ENCODE results near the gene ARHGAP20. TPM values are rescaled to one million over a fixed set of nuclear protein-coding genes. Genes with fewer than 3 reads are reported as not detected.

The ARHGAP20 gene
- total RNA-seq, 2 experiments from 2014 or later: 0.05 TPM; not detected in 1

DNA sequence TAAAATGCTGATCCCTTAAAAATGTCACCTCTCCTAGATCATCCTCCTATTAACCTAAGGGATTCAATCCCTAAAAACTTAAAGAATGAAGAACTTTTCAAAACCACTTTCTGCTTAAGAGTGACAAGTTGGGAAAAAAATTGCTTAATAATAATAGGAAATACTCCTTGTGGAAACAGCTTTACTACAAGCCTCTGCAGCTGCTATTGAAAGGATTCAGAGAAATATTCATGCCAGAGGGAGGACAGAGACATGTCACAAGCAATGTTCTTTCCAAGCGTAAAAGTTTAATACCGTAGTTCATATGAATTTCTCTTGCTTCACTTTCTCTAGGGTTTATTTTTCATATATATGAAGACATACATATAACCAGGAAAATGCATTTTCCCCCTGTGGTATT lies 98.2 kb downstream of the ARHGAP20 start:
- no peaks in the 10 kb centered on the region for H3K27me3 Mint-ChIP-seq
- H3K4me1 Mint-ChIP-seq: no peaks in the 10 kb centered on the region
- no peak for DNase-seq
- ChIA-PET CTCF (no interaction called here), POLR2A (no interaction called here)
- no peak overlapping the region for H3K27ac Mint-ChIP-seq
- H3K36me3 Mint-ChIP-seq (ENCODE audit: low read depth): no peaks in the 10 kb centered on the region
- no peaks in the 10 kb centered on the region for H3K9me3 Mint-ChIP-seq
- H3K4me3 Mint-ChIP-seq: no peak overlapping the region

- no peaks in the 10 kb centered on the region for H3K27me3 Mint-ChIP-seq
- ChIA-PET POLR2A (no interaction called here), CTCF (no interaction called here)
- no peak overlapping the region for H3K4me3 Mint-ChIP-seq
- H3K4me1 Mint-ChIP-seq: no peaks in the 10 kb centered on the region
- H3K9me3 Mint-ChIP-seq: no peaks in the 10 kb centered on the region
- no peaks in the 10 kb centered on the region for H3K36me3 Mint-ChIP-seq (ENCODE audit: low read depth)
- no peak overlapping the region for H3K27ac Mint-ChIP-seq
- DNase-seq: no peak
Measured at GRCh38 chr11:110613197-110613918, 98.9 kb downstream of the ARHGAP20 start.

DNA sequence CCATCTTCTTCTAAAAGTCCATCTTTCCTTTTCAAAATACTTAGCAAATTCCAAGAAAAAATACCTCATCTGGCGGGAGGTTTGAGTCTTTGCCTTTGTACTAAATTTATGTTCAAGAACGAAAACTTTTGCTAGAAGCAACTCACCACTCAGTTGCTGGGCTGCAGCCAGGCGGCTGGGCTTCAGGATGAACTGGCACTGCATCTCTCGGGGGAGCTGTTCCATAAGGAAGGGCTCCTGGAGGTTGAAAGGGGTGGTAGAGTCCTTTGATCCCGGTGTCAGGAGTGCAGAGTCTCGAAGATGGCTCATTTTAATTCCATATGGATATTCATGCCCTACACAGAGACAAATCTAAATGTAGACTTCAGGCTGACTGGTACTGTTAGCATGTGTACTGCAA lies 105.8 kb downstream of the ARHGAP20 start:
- DNase-seq: no peak
- Mint-ChIP-seq H3K4me1 (no peaks in the 10 kb centered on the region), H3K27me3 (peaks cover 18% of the 10 kb centered on the region), H3K4me3 (no peak overlapping the region), H3K36me3 (ENCODE audit: low read depth) (no peaks in the 10 kb centered on the region), H3K9me3 (no peaks in the 10 kb centered on the region), H3K27ac (no peak overlapping the region)
- CTCF ChIA-PET: no interaction called here
- POLR2A ChIA-PET: no interaction called here

- no peak for DNase-seq
- H3K4me3 Mint-ChIP-seq: no peak overlapping the region
- peaks cover 18% of the 10 kb centered on the region for H3K27me3 Mint-ChIP-seq
- ChIA-PET POLR2A (no interaction called here), CTCF (no interaction called here)
- H3K27ac Mint-ChIP-seq: no peak overlapping the region
- no peaks in the 10 kb centered on the region for H3K9me3 Mint-ChIP-seq
- H3K4me1 Mint-ChIP-seq: no peaks in the 10 kb centered on the region
- no peaks in the 10 kb centered on the region for H3K36me3 Mint-ChIP-seq (ENCODE audit: low read depth)
Measured at GRCh38 chr11:110601936-110602335, 110.3 kb downstream of the ARHGAP20 start.

GRCh38 chr11:110600322-110600721 lies 111.9 kb downstream of the ARHGAP20 start:
- Mint-ChIP-seq H3K36me3 (ENCODE audit: low read depth) (no peaks in the 10 kb centered on the region), H3K27ac (no peak overlapping the region), H3K4me1 (no peaks in the 10 kb centered on the region), H3K9me3 (no peaks in the 10 kb centered on the region), H3K27me3 (peaks cover 9% of the 10 kb centered on the region), H3K4me3 (no peak overlapping the region)
- CTCF ChIA-PET: no interaction called here
- DNase-seq: no peak
- POLR2A ChIA-PET: no interaction called here

- CTCF ChIA-PET: no interaction called here
- no peak for DNase-seq
- no peak overlapping the region for H3K27ac Mint-ChIP-seq
- no peak overlapping the region for H3K4me3 Mint-ChIP-seq
- H3K9me3 Mint-ChIP-seq: no peaks in the 10 kb centered on the region
- POLR2A ChIA-PET: no interaction called here
- H3K4me1 Mint-ChIP-seq: no peaks in the 10 kb centered on the region
- no peaks in the 10 kb centered on the region for H3K36me3 Mint-ChIP-seq (ENCODE audit: low read depth)
- peaks cover 3% of the 10 kb centered on the region for H3K27me3 Mint-ChIP-seq
Measured at GRCh38 chr11:110599207-110599606, 113.0 kb downstream of the ARHGAP20 start.

DNA sequence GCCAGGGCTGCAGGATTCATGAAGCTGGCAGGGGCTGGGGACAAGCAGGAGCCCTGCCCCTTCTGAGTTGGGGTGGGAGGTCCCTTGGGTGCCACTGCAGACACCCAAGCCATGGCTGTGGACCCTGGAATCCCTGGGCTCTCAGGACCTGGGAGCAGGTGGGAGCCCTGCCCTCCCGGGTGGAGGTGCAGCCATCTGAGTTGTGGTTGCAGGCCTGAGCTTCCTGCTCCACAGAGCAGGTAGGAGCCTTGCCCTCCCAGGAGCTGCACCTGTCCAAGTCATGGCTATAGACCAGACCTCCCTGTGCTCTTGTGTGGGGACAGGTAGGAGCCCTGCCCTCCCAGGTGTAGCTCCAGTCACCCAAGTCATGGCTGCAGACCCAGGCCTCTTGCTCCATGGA lies 113.5 kb downstream of the ARHGAP20 start:
- POLR2A ChIA-PET: no interaction called here
- Mint-ChIP-seq H3K36me3 (ENCODE audit: low read depth) (no peaks in the 10 kb centered on the region), H3K27me3 (no peaks in the 10 kb centered on the region), H3K4me3 (no peak overlapping the region), H3K4me1 (no peaks in the 10 kb centered on the region), H3K27ac (no peak overlapping the region), H3K9me3 (no peaks in the 10 kb centered on the region)
- no peak for DNase-seq
- CTCF ChIA-PET: no interaction called here

DNA sequence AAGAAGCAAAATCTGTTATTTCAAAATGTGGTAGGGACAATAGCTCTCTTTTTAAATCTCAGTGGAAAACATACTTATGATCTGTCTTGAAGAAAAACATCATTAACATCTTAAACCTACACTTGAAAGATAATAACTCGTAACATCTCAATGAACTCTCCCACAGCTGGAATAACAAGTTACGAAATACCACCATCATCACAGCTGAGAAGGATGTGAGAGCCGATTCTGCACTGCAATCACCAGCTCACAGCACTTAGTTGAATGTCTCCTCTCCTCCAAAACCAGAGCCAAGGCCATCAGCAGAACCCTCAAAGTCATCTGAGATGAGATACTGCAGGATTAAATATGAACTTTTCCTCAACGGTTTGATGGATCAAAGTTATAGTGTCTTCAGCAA lies 124.3 kb downstream of the ARHGAP20 start:
- no peaks in the 10 kb centered on the region for H3K4me1 Mint-ChIP-seq
- DNase-seq: no peak
- ChIA-PET CTCF (no interaction called here), POLR2A (no interaction called here)
- no peaks in the 10 kb centered on the region for H3K9me3 Mint-ChIP-seq
- H3K27ac Mint-ChIP-seq: no peak overlapping the region
- no peak overlapping the region for H3K4me3 Mint-ChIP-seq
- H3K27me3 Mint-ChIP-seq: peaks cover 2% of the 10 kb centered on the region
- H3K36me3 Mint-ChIP-seq (ENCODE audit: low read depth): no peaks in the 10 kb centered on the region

GRCh38 chr11:110587129-110587528 lies 125.1 kb downstream of the ARHGAP20 start:
- ChIA-PET POLR2A (no interaction called here), CTCF (no interaction called here)
- Mint-ChIP-seq H3K27me3 (peaks cover 2% of the 10 kb centered on the region), H3K9me3 (no peaks in the 10 kb centered on the region), H3K4me3 (no peak overlapping the region), H3K27ac (no peak overlapping the region), H3K4me1 (no peaks in the 10 kb centered on the region), H3K36me3 (ENCODE audit: low read depth) (no peaks in the 10 kb centered on the region)
- no peak for DNase-seq

- Mint-ChIP-seq H3K36me3 (ENCODE audit: low read depth) (no peaks in the 10 kb centered on the region), H3K9me3 (no peaks in the 10 kb centered on the region)
Measured at GRCh38 chr11:110584150-110584549, 128.1 kb downstream of the ARHGAP20 start.

DNA sequence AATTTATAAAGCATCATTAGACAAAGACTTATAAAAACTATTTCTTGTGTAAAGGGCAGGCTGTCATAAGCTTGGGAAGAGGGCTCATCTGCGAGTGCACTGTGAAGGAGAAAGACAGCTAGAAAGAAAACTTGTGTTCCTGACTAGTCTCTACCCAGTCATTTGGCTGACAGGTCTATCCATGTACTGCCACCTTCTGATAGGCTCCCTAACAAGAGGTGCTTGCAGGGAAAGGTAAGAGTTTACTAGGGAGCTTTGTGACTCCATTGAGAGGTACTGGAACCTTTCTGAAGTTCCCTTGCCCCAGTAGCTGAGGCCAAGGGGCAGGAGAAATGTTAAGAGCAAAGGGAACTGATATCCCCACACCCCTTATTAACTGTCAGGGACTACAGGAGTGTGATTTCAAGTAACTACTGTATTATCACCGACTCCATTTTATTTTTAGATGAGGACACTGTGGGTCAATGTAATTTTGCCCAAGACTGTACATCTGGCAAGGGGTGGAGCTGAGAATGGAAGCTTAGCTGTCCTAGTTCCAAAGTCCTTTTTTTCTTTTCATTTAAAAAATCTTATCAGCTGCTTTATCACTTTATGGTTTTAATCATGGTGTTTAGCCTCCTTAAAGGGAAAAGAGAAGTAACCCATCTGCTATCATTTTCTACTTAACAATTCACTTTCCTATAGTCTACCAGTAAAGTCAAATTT lies 129.4 kb downstream of the ARHGAP20 start:
- ChIA-PET CTCF (no interaction called here), POLR2A (no interaction called here)
- Mint-ChIP-seq H3K27ac (no peak overlapping the region), H3K9me3 (no peaks in the 10 kb centered on the region), H3K27me3 (peaks cover 2% of the 10 kb centered on the region), H3K36me3 (ENCODE audit: low read depth) (no peaks in the 10 kb centered on the region), H3K4me3 (no peak overlapping the region), H3K4me1 (no peaks in the 10 kb centered on the region)
- DNase-seq: no peak

More at GRCh38 chr11:110584150-110584549, 128.1 kb downstream of the ARHGAP20 start:
- Mint-ChIP-seq H3K4me3 (no peak overlapping the region), H3K4me1 (no peaks in the 10 kb centered on the region), H3K27me3 (peaks cover 2% of the 10 kb centered on the region), H3K27ac (no peak overlapping the region)
- ChIA-PET CTCF (interaction anchor here (0.7 kb wide), 1 partner anchor 121 kb away, joined by 3 read pairs; no protein-coding TSS in a partner anchor), POLR2A (no interaction called here)
- DNase-seq: no peak

DNA sequence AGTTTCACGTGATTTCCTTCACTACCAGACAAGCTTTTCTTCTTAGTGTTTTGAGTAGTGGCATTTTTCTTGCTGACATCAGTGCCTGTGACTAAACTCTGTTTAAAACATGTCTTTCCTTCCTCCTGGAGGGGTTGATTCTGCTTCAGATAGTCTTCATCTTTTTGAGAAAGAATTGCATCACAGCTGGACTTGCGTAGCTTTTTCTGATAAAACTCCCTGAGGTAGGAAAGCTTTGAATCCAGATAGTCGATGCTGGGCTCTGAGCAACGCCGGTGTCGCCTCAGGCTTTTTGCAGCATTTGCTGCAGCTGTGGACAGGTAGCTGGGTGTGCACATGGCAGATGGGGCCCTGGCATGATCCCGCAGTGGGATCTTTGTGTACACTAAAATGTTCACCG lies 131.7 kb downstream of the ARHGAP20 start:
- DNase-seq: no peak
- H3K9me3 Mint-ChIP-seq: no peaks in the 10 kb centered on the region
- H3K27me3 Mint-ChIP-seq: no peaks in the 10 kb centered on the region
- H3K4me3 Mint-ChIP-seq: no peak overlapping the region
- H3K4me1 Mint-ChIP-seq: no peaks in the 10 kb centered on the region
- H3K27ac Mint-ChIP-seq: no peak overlapping the region
- ChIA-PET CTCF (no interaction called here), POLR2A (no interaction called here)
- H3K36me3 Mint-ChIP-seq (ENCODE audit: low read depth): no peaks in the 10 kb centered on the region

- ChIA-PET CTCF (no interaction called here), POLR2A (no interaction called here)
- Mint-ChIP-seq H3K27me3 (peaks cover 16% of the 10 kb centered on the region), H3K36me3 (ENCODE audit: low read depth) (no peaks in the 10 kb centered on the region), H3K4me3 (no peak overlapping the region), H3K27ac (no peak overlapping the region), H3K4me1 (no peaks in the 10 kb centered on the region), H3K9me3 (no peaks in the 10 kb centered on the region)
- no peak for DNase-seq
Measured at GRCh38 chr11:110573411-110573810, 138.8 kb downstream of the ARHGAP20 start.

DNA sequence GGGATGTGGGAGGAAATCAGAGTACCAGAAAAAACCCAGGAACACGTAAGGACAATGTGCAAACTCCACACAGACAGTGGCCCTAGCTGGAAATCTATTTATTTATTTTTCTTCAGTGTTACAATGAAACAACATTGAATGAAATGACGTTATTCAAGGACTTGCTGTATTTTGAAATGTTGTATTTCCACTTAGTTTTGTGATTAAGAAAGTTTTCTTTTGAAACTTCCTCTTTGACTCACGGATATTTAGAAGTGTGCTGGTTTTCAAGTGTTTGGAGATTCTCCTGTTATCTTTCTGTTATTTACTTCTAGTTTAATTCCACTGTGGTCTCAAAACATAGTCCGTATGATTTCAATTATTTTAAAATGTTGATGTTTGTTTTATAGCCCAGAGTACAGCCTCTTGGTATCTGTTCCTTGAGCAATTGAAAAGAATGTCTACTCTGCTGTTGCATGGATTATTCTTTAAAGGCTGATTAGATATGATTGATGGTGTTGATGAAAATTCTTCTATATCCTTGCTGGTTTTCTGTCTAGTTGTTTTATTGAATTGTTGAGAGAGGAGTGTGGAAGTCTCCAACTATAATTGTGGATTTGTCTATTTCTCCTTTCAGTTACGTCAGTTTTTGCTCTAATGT lies 141.0 kb downstream of the ARHGAP20 start:
- Mint-ChIP-seq H3K27ac (no peak overlapping the region), H3K9me3 (no peaks in the 10 kb centered on the region), H3K36me3 (ENCODE audit: low read depth) (no peaks in the 10 kb centered on the region), H3K4me1 (no peaks in the 10 kb centered on the region), H3K27me3 (peaks cover 16% of the 10 kb centered on the region), H3K4me3 (no peak overlapping the region)
- ChIA-PET CTCF (no interaction called here), POLR2A (no interaction called here)
- DNase-seq: no peak

All from activated CD4-positive, alpha-beta memory T cell treated with anti-CD3 and anti-CD28 coated beads, Interleukin-2, amount 10 ng/mL, durations not matched to agents 7 days and 5 days (primary cell).